ENCODE data around the gene TBL2. TPM values are rescaled to one million over a fixed set of nuclear protein-coding genes. Genes with fewer than 3 reads are reported as not detected.

The TBL2 gene
- total RNA-seq, 1 donor from 2014 or later = 52.2 TPM

GRCh38 chr7:73599916-73600315 lies 21.5 kb upstream of the TBL2 start:
- Mint-ChIP-seq H3K9me3 (no peaks in the 10 kb centered on the region), H3K27me3 (ENCODE audit: low read depth) (peaks cover 24% of the 10 kb centered on the region), H3K36me3 (no peaks in the 10 kb centered on the region), H3K27ac (no peak overlapping the region), H3K4me1 (no peaks in the 10 kb centered on the region), H3K4me3 (no peak overlapping the region)
- DNase-seq (ENCODE audit: low spot score in 2 of 2, unreplicated experiment in 2 of 2) = no peak
- TF ChIP-seq CTCF (IDR thresholded peaks at IDR 0.05; ENCODE audit: unreplicated experiment) = no peak

DNA sequence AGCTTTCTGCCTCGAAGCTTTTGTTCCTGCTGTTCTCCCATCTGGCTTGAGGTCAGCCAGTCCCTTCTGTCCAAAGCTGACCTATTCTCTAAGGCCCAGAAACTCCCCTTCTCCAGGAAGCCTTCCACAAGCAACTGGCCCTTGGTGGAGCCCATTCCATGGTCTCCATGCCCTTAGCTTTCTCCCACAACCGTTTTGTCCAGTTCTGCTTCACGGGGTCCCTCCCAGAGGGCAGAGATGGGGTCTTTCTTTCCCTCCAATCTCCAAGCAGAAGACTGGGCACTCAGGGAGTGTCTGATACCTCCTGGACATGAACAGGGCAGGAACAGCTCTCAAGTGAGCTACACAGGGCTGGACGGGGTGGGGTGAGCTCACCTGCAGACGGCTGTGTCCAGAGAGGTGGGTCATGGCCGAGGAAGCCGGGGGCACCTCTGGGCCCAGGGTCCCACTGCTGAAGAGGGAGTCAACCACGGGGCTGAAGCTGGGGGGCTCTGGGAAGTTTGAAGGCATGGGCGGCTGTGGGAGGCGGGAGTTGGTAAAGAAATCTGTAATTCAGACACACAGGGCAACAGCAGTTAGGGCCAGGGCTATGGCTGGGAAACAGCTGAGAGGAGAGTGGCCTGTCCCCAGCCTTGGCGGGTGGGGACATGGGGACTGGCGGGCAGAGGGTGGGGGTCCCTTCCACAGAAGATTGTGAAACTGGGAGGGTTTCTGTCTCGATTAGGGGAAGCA lies 20.9 kb upstream of the TBL2 start:
- H3K4me3 Mint-ChIP-seq = no peak overlapping the region
- H3K9me3 Mint-ChIP-seq = no peaks in the 10 kb centered on the region
- no peaks in the 10 kb centered on the region for H3K36me3 Mint-ChIP-seq
- TF ChIP-seq CTCF (IDR thresholded peaks at IDR 0.05; ENCODE audit: unreplicated experiment) = no peak
- H3K27ac Mint-ChIP-seq = no peak overlapping the region
- H3K27me3 Mint-ChIP-seq (ENCODE audit: low read depth) = peaks cover 24% of the 10 kb centered on the region
- no peaks in the 10 kb centered on the region for H3K4me1 Mint-ChIP-seq
- no peak for DNase-seq (ENCODE audit: low spot score in 2 of 2, unreplicated experiment in 2 of 2)

- H3K9me3 Mint-ChIP-seq = no peaks in the 10 kb centered on the region
- no peaks in the 10 kb centered on the region for H3K4me1 Mint-ChIP-seq
- no peak overlapping the region for H3K4me3 Mint-ChIP-seq
- TF ChIP-seq CTCF (IDR thresholded peaks at IDR 0.05; ENCODE audit: unreplicated experiment) = no peak
- H3K27ac Mint-ChIP-seq = no peak overlapping the region
- no peak for DNase-seq (ENCODE audit: low spot score in 2 of 2, unreplicated experiment in 2 of 2)
- H3K36me3 Mint-ChIP-seq = no peaks in the 10 kb centered on the region
- peaks cover 24% of the 10 kb centered on the region for H3K27me3 Mint-ChIP-seq (ENCODE audit: low read depth)
These were observed 19.8 kb upstream of the TBL2 start for GRCh38 chr7:73597978-73598782.

DNA sequence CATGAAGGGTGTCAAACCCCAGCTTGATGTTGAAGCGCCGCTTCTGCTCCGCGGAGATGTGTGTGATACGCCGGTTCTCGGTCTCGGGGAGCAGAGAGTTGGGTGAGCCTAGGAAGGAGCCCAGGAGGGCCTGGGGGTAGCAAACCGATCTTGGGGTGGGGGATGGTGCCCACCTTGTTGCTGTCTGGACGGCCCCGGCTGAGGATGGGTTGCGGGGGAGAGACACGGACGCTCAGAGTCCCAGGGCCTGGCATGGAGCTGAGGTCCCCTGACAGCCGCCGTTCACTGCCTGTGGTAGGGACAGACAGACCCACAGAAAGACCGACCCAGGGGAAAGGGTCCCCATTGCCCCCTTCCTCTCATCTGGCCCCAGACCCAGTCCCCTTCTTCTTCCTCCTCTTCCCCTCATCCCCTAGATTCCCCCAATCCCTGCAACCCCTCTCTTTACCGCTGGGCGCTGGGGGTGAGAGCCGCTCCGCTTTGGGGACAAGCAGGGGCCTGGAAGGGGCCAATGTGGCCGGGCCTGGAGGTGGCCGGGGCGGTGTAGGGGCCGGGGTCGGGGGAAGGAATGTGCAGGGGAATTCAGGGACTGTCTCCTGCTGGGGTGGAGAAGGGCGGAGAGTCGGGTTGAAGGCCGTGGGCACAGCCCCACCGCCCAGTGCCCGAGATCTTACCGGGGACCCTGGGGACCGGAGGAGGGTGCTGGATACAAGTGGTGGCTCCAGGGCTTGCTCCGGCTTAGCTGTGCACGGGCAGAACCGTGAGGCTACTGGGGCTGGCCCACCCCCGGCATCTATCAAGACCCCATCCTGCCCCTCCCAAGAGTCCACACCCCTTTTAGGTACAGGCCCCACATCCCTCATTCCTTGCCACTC lies 18.0 kb upstream of the TBL2 start:
- DNase-seq (ENCODE audit: low spot score in 2 of 2, unreplicated experiment in 2 of 2) = no peak
- TF ChIP-seq CTCF (IDR thresholded peaks at IDR 0.05; ENCODE audit: unreplicated experiment) = no peak
- Mint-ChIP-seq H3K27me3 (ENCODE audit: low read depth) (peaks cover 16% of the 10 kb centered on the region), H3K36me3 (no peaks in the 10 kb centered on the region), H3K9me3 (no peaks in the 10 kb centered on the region), H3K4me3 (no peak overlapping the region), H3K4me1 (no peaks in the 10 kb centered on the region), H3K27ac (no peak overlapping the region)

DNA sequence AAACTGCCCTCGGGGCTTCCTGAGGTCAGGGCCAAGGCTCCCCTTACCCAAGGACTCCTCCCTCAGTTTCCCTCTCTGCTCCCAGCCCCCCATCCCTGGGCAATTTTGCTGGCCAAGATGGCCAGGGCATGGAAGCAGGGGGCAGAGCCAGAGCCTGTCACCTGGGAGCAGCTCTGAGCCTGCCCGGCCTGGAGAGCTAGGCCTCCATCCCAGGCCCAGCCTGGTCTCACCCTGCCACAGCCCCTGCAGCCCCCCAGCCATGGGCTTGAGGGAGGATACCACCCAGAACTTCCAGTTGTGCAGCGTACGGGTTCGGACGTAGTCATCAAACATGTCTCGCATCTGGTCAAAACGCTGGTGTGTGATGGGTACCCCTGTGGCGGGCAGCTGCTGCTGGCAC lies 17.0 kb upstream of the TBL2 start:
- no peak overlapping the region for H3K27ac Mint-ChIP-seq
- H3K36me3 Mint-ChIP-seq = no peaks in the 10 kb centered on the region
- no peaks in the 10 kb centered on the region for H3K4me1 Mint-ChIP-seq
- H3K4me3 Mint-ChIP-seq = no peak overlapping the region
- H3K27me3 Mint-ChIP-seq (ENCODE audit: low read depth) = peaks cover 16% of the 10 kb centered on the region
- no peak for DNase-seq (ENCODE audit: low spot score in 2 of 2, unreplicated experiment in 2 of 2)
- TF ChIP-seq CTCF (IDR thresholded peaks at IDR 0.05; ENCODE audit: unreplicated experiment) = no peak
- H3K9me3 Mint-ChIP-seq = no peaks in the 10 kb centered on the region

Data from mesothelial cell of epicardium (in vitro differentiated cells).